Measurements from ENCODE around the gene HIVEP3.

DNA sequence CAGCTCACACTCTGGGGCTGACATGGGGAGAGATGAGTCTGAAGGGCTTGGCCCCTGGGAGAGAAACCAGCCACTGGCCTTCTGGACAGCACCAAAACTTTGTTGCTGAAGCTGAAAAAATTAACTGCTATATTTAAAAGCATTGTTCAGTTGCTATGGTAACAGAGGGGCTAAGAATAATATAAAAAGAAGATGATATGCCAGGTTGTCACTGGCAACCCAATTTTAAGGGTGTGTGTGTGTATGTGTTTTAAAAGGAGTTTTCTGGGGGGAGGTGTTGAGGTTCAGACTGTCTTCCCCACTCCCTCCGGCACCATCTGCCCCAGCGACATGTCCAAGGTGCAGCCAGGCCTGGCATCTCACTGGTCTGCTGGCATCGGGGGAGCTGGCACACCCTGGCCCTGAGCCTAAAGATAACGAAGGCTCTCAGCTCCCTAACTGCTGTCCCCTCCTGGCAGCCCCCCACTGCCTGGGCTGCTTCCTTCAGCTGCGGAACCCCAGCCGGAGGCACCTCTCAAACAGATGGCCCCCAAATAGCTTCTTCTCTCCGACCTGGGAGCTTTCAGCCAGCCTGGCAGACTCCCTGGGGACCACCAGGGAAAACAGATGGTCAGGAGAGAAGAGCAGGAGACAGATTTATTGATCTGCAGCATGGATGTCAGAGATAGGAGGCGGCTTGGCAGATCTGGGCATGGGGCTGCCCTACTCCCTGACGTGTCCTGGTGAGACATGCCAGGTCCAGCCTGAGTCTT is 203.9 kb downstream of the HIVEP3 start:
- no peak for TF ChIP-seq POLR2A (IDR thresholded peaks at IDR 0.05)
- TF ChIP-seq, protein P1, sequence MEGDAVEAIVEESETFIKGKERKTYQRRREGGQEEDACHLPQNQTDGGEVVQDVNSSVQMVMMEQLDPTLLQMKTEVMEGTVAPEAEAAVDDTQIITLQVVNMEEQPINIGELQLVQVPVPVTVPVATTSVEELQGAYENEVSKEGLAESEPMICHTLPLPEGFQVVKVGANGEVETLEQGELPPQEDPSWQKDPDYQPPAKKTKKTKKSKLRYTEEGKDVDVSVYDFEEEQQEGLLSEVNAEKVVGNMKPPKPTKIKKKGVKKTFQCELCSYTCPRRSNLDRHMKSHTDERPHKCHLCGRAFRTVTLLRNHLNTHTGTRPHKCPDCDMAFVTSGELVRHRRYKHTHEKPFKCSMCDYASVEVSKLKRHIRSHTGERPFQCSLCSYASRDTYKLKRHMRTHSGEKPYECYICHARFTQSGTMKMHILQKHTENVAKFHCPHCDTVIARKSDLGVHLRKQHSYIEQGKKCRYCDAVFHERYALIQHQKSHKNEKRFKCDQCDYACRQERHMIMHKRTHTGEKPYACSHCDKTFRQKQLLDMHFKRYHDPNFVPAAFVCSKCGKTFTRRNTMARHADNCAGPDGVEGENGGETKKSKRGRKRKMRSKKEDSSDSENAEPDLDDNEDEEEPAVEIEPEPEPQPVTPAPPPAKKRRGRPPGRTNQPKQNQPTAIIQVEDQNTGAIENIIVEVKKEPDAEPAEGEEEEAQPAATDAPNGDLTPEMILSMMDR (IDR thresholded peaks at IDR 0.05), result no peak

All from right lobe of liver (tissue), 4 donors.